Fibroblast of lung (primary cell): ENCODE data around the gene STARD13.

ENCODE experiments used
- EZH2 ChIP-seq: IDR thresholded peaks from 2 replicates; pipeline ENCODE4 v1.5.1; 2012; ENCODE audit warnings: low read length, control low read depth, mild to moderate bottlenecking; ENCODE audit errors: missing control alignments
- TF ChIP-seq, protein P1 (sequence below), 2 donors: IDR thresholded peaks in 1 of 2; conservative IDR thresholded peaks in 1 of 2; 1 replicate in 1 of 2; 2 replicates in 1 of 2; pipeline ENCODE4 v1.5.1; 2011 to 2012; ENCODE audit warnings: low read length in 2 of 2, control low read depth in 1 of 2, inconsistent platforms in 1 of 2, low read depth in 1 of 2, mild to moderate bottlenecking in 1 of 2

DNA sequence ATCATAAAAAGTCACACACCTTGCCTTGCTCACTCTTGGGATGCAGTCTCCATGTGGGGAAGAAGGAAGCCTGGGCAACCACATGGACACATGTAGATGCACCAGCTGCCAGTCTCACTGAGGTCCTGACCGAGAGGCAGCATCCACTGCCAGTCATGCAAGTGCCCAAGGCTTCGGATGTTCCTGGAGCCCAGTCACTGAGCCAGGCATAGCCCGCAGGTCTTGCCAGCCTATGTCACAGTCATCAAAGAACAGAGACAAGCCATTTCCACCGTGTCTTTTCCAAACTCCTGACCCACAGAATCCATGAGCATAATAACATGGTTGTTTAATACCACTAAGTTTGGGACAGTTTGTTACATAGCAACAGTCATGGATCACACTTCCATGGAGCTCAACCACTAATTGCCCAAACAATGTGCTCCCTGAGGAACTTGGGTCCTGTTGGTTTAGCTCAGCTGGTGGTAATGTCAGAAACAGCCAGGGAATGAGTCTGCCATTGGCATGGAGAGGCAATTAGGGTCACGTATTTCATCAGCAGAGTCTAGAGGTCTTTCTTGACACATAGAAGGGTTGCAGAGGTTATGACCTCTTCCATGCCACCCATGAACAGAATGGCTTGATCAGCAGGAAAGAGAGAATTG, 21.5 kb downstream of the STARD13 start:
- TF ChIP-seq, protein P1, sequence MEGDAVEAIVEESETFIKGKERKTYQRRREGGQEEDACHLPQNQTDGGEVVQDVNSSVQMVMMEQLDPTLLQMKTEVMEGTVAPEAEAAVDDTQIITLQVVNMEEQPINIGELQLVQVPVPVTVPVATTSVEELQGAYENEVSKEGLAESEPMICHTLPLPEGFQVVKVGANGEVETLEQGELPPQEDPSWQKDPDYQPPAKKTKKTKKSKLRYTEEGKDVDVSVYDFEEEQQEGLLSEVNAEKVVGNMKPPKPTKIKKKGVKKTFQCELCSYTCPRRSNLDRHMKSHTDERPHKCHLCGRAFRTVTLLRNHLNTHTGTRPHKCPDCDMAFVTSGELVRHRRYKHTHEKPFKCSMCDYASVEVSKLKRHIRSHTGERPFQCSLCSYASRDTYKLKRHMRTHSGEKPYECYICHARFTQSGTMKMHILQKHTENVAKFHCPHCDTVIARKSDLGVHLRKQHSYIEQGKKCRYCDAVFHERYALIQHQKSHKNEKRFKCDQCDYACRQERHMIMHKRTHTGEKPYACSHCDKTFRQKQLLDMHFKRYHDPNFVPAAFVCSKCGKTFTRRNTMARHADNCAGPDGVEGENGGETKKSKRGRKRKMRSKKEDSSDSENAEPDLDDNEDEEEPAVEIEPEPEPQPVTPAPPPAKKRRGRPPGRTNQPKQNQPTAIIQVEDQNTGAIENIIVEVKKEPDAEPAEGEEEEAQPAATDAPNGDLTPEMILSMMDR (conservative IDR thresholded peaks at IDR 0.05 in 1 of 2, IDR thresholded peaks at IDR 0.05 in 1 of 2; ENCODE audit: low read depth in 1 of 2, low read length in 2 of 2) = no peak
- no peak for TF ChIP-seq EZH2
